HCT116 (cell line): ENCODE data around the gene SPG21. TPM values are rescaled to one million over a fixed set of nuclear protein-coding genes. Genes with fewer than 3 reads are reported as not detected.

Experiments used
- ATAC-seq: fragments of 200-7000 bp; cut with Tn5 transposase; 2 replicates; pipeline ENCODE4 v1.9.1; 2020; ENCODE audit warnings: mild to moderate bottlenecking, moderate library complexity
- BruUV-seq: library from RNA; stranded (reverse); fragments of 400-500 nt; replicated peaks from 2 replicates; lab custom pipeline; 2021; lab: Mats Ljungman, UMichigan
- CTCF ChIA-PET: fragments of 300-600 bp; sonication (Branson Sonifier 250); formaldehyde crosslinking; loops from one replicate; lab custom pipeline; 2021; ENCODE audit warnings: antibody characterized with exemption; lab: Charles Lee
- POLR2A ChIA-PET: fragments of 300-600, 350-600 bp; sonication (Branson Sonifier 250); formaldehyde crosslinking; loops from one replicate; lab custom pipeline; 2021; ENCODE audit warnings: antibody characterized with exemption; lab: Charles Lee
- RAD21 ChIA-PET, 2 experiments: fragments of 300-600 bp; sonication (Branson Sonifier 250); formaldehyde crosslinking; loops; one replicate each; lab custom pipeline; 2023; ENCODE audit warnings: low total read pairs in 2 of 2; ENCODE audit not compliant: uncharacterized antibody in 2 of 2, unreplicated experiment in 2 of 2, low non-redundant PET in 1 of 2; lab: Charles Lee
- DNase-seq: peaks from one replicate; pipeline ENCODE4 v3.0.0-alpha.2; 2010; ENCODE audit warnings: low read depth, low spot score
- H2AFZ ChIP-seq: fragments of 200-600 bp; shearing (Covaris generic), sonication (generic); 2 replicates; pipeline ENCODE4 v1.6.1; 2017; ENCODE audit warnings: low read depth, mixed run types, mixed read lengths, antibody characterized with exemption, low read length; ENCODE audit not compliant: poor library complexity, severe bottlenecking
- H3K27ac ChIP-seq: 2 replicates; pipeline ENCODE4 v1.5.1; 2012; ENCODE audit warnings: low read depth, low read length
- H3K27me3 ChIP-seq: fragments of 200-600 bp; sonication (generic); 2 replicates; pipeline ENCODE4 v1.6.1; 2016; ENCODE audit warnings: mixed run types, low read length, mixed read lengths; ENCODE audit not compliant: insufficient read depth
- H3K36me3 ChIP-seq, 2 experiments: fragments of 200-500 bp in 1 of 2; fragments of 200-600 bp in 1 of 2; sonication (Bioruptor generic) in 1 of 2; sonication (generic) in 1 of 2; 2 replicates each; pipeline versions ENCODE4 v1.5.1 to v1.6.1; 2014 to 2016; ENCODE audit warnings: low read length in 2 of 2, inconsistent platforms in 1 of 2, mixed read lengths in 1 of 2, mixed run types in 1 of 2; ENCODE audit not compliant: insufficient read depth in 2 of 2, control insufficient read depth in 1 of 2
- H3K4me1 ChIP-seq, 2 experiments: fragments of 200-600 bp in 1 of 2; sonication (generic) in 1 of 2; 2 replicates each; pipeline versions ENCODE4 v1.5.1 to v1.6.1; 2012 to 2017; ENCODE audit warnings: low read length in 2 of 2, inconsistent platforms in 1 of 2, mild to moderate bottlenecking in 1 of 2, mixed read lengths in 1 of 2, mixed run types in 1 of 2, moderate library complexity in 1 of 2; ENCODE audit not compliant: insufficient read depth in 2 of 2, control insufficient read depth in 1 of 2
- H3K4me2 ChIP-seq: fragments of 200-600 bp; sonication (generic); 2 replicates; pipeline ENCODE4 v1.6.1; 2017; ENCODE audit warnings: mixed run types, low read length, mixed read lengths
- H3K4me3 ChIP-seq, 2 experiments: fragments of 200-600 bp in 1 of 2; sonication (generic) in 1 of 2; replicated peaks in 1 of 2; 2 replicates each; pipeline ENCODE4 v1.5.1; 2011 to 2016; ENCODE audit warnings: low read length in 2 of 2, control low read depth in 1 of 2, low read depth in 1 of 2, mild to moderate bottlenecking in 1 of 2, mixed read lengths in 1 of 2, mixed run types in 1 of 2
- H3K79me2 ChIP-seq: fragments of 200-600 bp; sonication (generic); 2 replicates; pipeline ENCODE4 v1.6.1; 2017; ENCODE audit warnings: mild to moderate bottlenecking, mixed run types, low read length, moderate library complexity, mixed read lengths; ENCODE audit not compliant: insufficient read depth
- H3K9ac ChIP-seq: fragments of 200-600 bp; sonication (generic); 2 replicates; pipeline ENCODE4 v1.6.1; 2016; ENCODE audit warnings: low read length, mixed read lengths
- H3K9me2 ChIP-seq: fragments of 200-600 bp; sonication (generic), shearing (Covaris generic); 2 replicates; pipeline ENCODE4 v1.6.1; 2017; ENCODE audit warnings: mixed run types, mild to moderate bottlenecking, moderate library complexity; ENCODE audit not compliant: insufficient read depth
- H3K9me3 ChIP-seq, 2 experiments: fragments of 200-500 bp in 1 of 2; fragments of 200-600 bp in 1 of 2; sonication (Bioruptor generic) in 1 of 2; sonication (generic) in 1 of 2; 2 replicates each; pipeline ENCODE4 v1.6.1; 2014 to 2017; ENCODE audit warnings: low read length in 2 of 2, mixed read lengths in 2 of 2, inconsistent platforms in 1 of 2, low read depth in 1 of 2, mild to moderate bottlenecking in 1 of 2, mixed run types in 1 of 2, moderate library complexity in 1 of 2; ENCODE audit not compliant: control insufficient read depth in 1 of 2, insufficient read depth in 1 of 2
- H4K20me1 ChIP-seq: fragments of 200-600 bp; sonication (generic), shearing (Covaris generic); 2 replicates; pipeline ENCODE4 v1.6.1; 2017; ENCODE audit warnings: mixed run types, mild to moderate bottlenecking, moderate library complexity; ENCODE audit not compliant: insufficient read depth
- ATF3 ChIP-seq: IDR thresholded peaks from 2 replicates; pipeline ENCODE4 v1.6.1; 2012
- CBX3 ChIP-seq: IDR thresholded peaks from 2 replicates; pipeline ENCODE4 v1.6.1; 2012; ENCODE audit warnings: low read depth
- CEBPB ChIP-seq: IDR thresholded peaks from 2 replicates; pipeline ENCODE4 v1.6.1; 2012; ENCODE audit warnings: low read depth
- CTCF ChIP-seq, 3 experiments: fragments of 200-600 bp in 1 of 3; sonication (generic) in 1 of 3; IDR thresholded peaks in 2 of 3; conservative IDR thresholded peaks in 1 of 3; 2 replicates each; pipeline ENCODE4 v1.5.1; 2012 to 2017; ENCODE audit warnings: low read depth in 2 of 3, low read length in 2 of 3, antibody characterized with exemption in 1 of 3, borderline replicate concordance in 1 of 3, control low read depth in 1 of 3, mild to moderate bottlenecking in 1 of 3, mixed read lengths in 1 of 3, mixed run types in 1 of 3, moderate library complexity in 1 of 3; ENCODE audit not compliant: insufficient read depth in 1 of 3
- ELF1 ChIP-seq: IDR thresholded peaks from 2 replicates; pipeline ENCODE4 v1.6.1; 2012; ENCODE audit warnings: low read depth, borderline replicate concordance
- EZH2phosphoT487 ChIP-seq: fragments of 200-600 bp; IDR thresholded peaks from 2 replicates; pipeline ENCODE4 v1.6.1; 2018; ENCODE audit warnings: antibody characterized with exemption, borderline replicate concordance
- MAX ChIP-seq: IDR thresholded peaks from 2 replicates; pipeline ENCODE4 v1.6.1; 2012
- POLR2AphosphoS5 ChIP-seq: IDR thresholded peaks from 2 replicates; pipeline ENCODE4 v1.6.1; 2011; ENCODE audit warnings: mild to moderate bottlenecking, low read depth, low read length, moderate library complexity
- SP1 ChIP-seq: IDR thresholded peaks from 2 replicates; pipeline ENCODE4 v1.6.1; 2012; ENCODE audit warnings: low read depth
- TCF7L2 ChIP-seq: IDR thresholded peaks from 2 replicates; pipeline ENCODE4 v1.7.0; 2011; ENCODE audit warnings: borderline replicate concordance, inconsistent platforms; ENCODE audit not compliant: insufficient read depth, insufficient read length; ENCODE audit errors: extremely low read depth
- ZBTB33 ChIP-seq: IDR thresholded peaks from 2 replicates; pipeline ENCODE4 v1.6.1; 2011; ENCODE audit warnings: mild to moderate bottlenecking, low read length, moderate library complexity; ENCODE audit not compliant: insufficient replicate concordance; ENCODE audit errors: extremely low read depth
- ZFX ChIP-seq: fragments of 450-650 bp; IDR thresholded peaks from 2 replicates; pipeline ENCODE4 v1.6.1; 2017
- intact Hi-C: fragments of 100-400 bp; cut with micrococcal nuclease; formaldehyde crosslinking; loops from 2 replicates; pipeline ENCODE4 v1.10.0; 2022
- total RNA-seq: library from RNA; stranded (reverse); gene quantifications from one replicate; pipeline ENCODE4 v1.2.1, GENCODE V29; 2021; ENCODE audit not compliant: unreplicated experiment

The SPG21 gene
- total RNA-seq, 1 experiment from 2014 or later, result 72.7 TPM

GRCh38 chr15:64944961-64945360 lies 44.8 kb downstream of the SPG21 start:
- no peak for DNase-seq
- H3K9me2 ChIP-seq, result no peaks in the 10 kb centered on the region
- H3K27ac ChIP-seq, result no peak overlapping the region
- intact Hi-C loops, result no loop called here
- ChIA-PET POLR2A (no interaction called here), RAD21 (no interaction called here), CTCF (no interaction called here)
- H3K9ac ChIP-seq, result no peak overlapping the region
- H2AFZ ChIP-seq, result no peak overlapping the region
- H3K4me3 ChIP-seq, result no peak overlapping the region
- H3K79me2 ChIP-seq, result no peaks in the 10 kb centered on the region
- H4K20me1 ChIP-seq, result no peaks in the 10 kb centered on the region
- no peaks in the 10 kb centered on the region for H3K4me1 ChIP-seq
- no peaks in the 10 kb centered on the region for H3K36me3 ChIP-seq
- TF ChIP-seq CEBPB (no peak), CBX3 (no peak), TCF7L2 (no peak), POLR2AphosphoS5 (no peak), ATF3 (no peak), ZBTB33 (no peak), EZH2phosphoT487 (no peak), ZFX (no peak), SP1 (no peak), CTCF (IDR thresholded peaks at IDR 0.05 in 2 of 3, conservative IDR thresholded peaks at IDR 0.05 in 1 of 3; ENCODE audit: borderline replicate concordance in 1 of 3, insufficient read depth in 1 of 3, low read depth in 2 of 3, low read length in 2 of 3) (no peak), ELF1 (no peak), MAX (no peak)
- BruUV-seq, result no TSS peak
- no peaks in the 10 kb centered on the region for H3K27me3 ChIP-seq
- no peak overlapping the region for H3K4me2 ChIP-seq
- ATAC-seq, result no peak
- H3K9me3 ChIP-seq, result no peaks in the 10 kb centered on the region
